ENCODE data around the gene TMED4. TPM values are rescaled to one million over a fixed set of nuclear protein-coding genes. Genes with fewer than 3 reads are reported as not detected.

TMED4 gene
- total and polyA plus RNA-seq, 2 donors (not counting 1 experiment from before 2014, with no cell fraction given): 84.1 to 102 TPM

DNA sequence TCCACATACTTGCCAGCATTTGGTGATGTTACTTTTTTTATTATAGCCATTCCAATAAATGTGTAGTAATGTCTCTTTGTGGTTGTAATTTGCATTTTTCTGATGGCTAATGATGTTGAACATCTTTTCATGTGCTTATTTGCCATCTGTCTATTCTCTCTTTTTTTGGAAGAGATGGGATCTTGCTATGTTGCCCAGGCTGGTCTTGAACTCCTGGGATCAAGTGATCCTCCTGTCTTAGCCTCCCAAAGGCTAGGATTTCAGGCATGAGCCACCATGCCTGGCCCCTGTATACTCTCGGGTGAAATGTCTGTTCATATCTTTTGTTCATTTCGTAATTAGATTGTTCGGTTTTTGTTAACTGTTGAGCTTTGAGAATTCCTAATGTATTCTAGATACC, 27.8 kb upstream of the TMED4 start:
- H3K9me3 ChIP-seq (ENCODE audit: control extremely low read depth in 1 of 3, control insufficient read depth in 2 of 3, insufficient read depth in 1 of 3, low read length in 2 of 3): no peaks in the 10 kb centered on the region
- no peak overlapping the region for H3K27ac ChIP-seq (ENCODE audit: low read length in 2 of 2)
- Mint-ChIP-seq H3K4me3 (no peak overlapping the region), H3K27ac (no peak overlapping the region), H3K9me3 (ENCODE audit: insufficient read depth) (no peaks in the 10 kb centered on the region), H3K4me1 (peaks cover 48% of the 10 kb centered on the region), H3K27me3 (no peaks in the 10 kb centered on the region)
- DNase-seq (no peak), ATAC-seq (ENCODE audit: low read depth) (no peak)
- no CpG with 5 or more reads among the region's 3 CpGs for WGBS (ENCODE audit: insufficient coverage)
- POLR2A ChIA-PET: interaction anchor here (1.2 kb wide), 1 partner anchor 20 kb away, joined by 9 read pairs; no protein-coding TSS in a partner anchor
- H3K4me1 ChIP-seq (ENCODE audit: control insufficient read depth in 2 of 2, insufficient read depth in 2 of 2, low read length in 2 of 2): peaks cover 17 to 30% of the 10 kb centered on the region in 2 donors
- CTCF ChIA-PET: interaction anchor here (0.6 to 0.7 kb wide), 2 partner anchors 247 to 254 kb away, joined by 3 to 4 read pairs; no protein-coding TSS in a partner anchor
- H3K79me2 ChIP-seq (ENCODE audit: control insufficient read depth, insufficient read depth, low read length): peaks cover 77% of the 10 kb centered on the region
- H3K36me3 ChIP-seq (replicated peaks in 1 of 2; ENCODE audit: control extremely low read depth in 1 of 2, control insufficient read depth in 1 of 2, extremely low read depth in 1 of 2, insufficient read depth in 2 of 2, low read length in 1 of 2): peaks cover 0 to 1% of the 10 kb centered on the region in 2 experiments
- peaks cover 10% of the 10 kb centered on the region for H4K20me1 ChIP-seq (ENCODE audit: control insufficient read depth, insufficient read depth, low read length, poor library complexity, severe bottlenecking)
- no peak overlapping the region for H3K4me2 ChIP-seq (replicated peaks; ENCODE audit: low read depth, low read length, poor library complexity, severe bottlenecking)
- H3K4me3 ChIP-seq (ENCODE audit: control extremely low read depth in 1 of 5, extremely low read depth in 1 of 5, insufficient read depth in 1 of 5, low read depth in 2 of 5, low read length in 4 of 5): no peak overlapping the region
- intact Hi-C loops (cut with micrococcal nuclease): no loop called here
- no peaks in the 10 kb centered on the region for H3K27me3 ChIP-seq (replicated peaks in 1 of 4; ENCODE audit: control extremely low read depth in 1 of 4, control insufficient read depth in 3 of 4, insufficient read depth in 4 of 4, low read length in 3 of 4)
- no peak overlapping the region for H3K9ac ChIP-seq (ENCODE audit: low read length)
- no peak for TF ChIP-seq EZH2 (IDR thresholded peaks at IDR 0.05; ENCODE audit: borderline replicate concordance, insufficient read depth, low read depth, low read length, poor library complexity, severe bottlenecking)
- TF ChIP-seq CTCF (IDR thresholded peaks at IDR 0.05): no peak
- no peak overlapping the region for H2AFZ ChIP-seq (ENCODE audit: insufficient read depth, low read depth, low read length, poor library complexity, severe bottlenecking)

- DNase-seq: no peak
Measured at GRCh38 chr7:44608916-44609648, 27.1 kb upstream of the TMED4 start.

More at GRCh38 chr7:44608916-44609648, 27.1 kb upstream of the TMED4 start:
- no peaks in the 10 kb centered on the region for H3K9me3 Mint-ChIP-seq (ENCODE audit: insufficient read depth)
- no peak overlapping the region for H3K27ac Mint-ChIP-seq
- ATAC-seq (ENCODE audit: low read depth): no peak
- peaks cover 42% of the 10 kb centered on the region for H3K4me1 Mint-ChIP-seq
- peaks cover under 1% of the 10 kb centered on the region for H3K27me3 Mint-ChIP-seq
- 95% methylated on average over 4 of the region's 14 CpGs for WGBS (ENCODE audit: insufficient coverage)
- TF ChIP-seq EZH2 (IDR thresholded peaks at IDR 0.05; ENCODE audit: borderline replicate concordance, insufficient read depth, low read depth, low read length, poor library complexity, severe bottlenecking) (no peak), CTCF (IDR thresholded peaks at IDR 0.05) (no peak)
- no peak overlapping the region for H3K4me3 Mint-ChIP-seq
- Histone ChIP-seq H4K20me1 (ENCODE audit: control insufficient read depth, insufficient read depth, low read length, poor library complexity, severe bottlenecking) (peaks cover 3% of the 10 kb centered on the region), H3K4me2 (replicated peaks; ENCODE audit: low read depth, low read length, poor library complexity, severe bottlenecking) (no peak overlapping the region), H3K9me3 (ENCODE audit: control extremely low read depth in 1 of 3, control insufficient read depth in 2 of 3, insufficient read depth in 1 of 3, low read length in 2 of 3) (no peaks in the 10 kb centered on the region), H3K4me3 (ENCODE audit: control extremely low read depth in 1 of 5, extremely low read depth in 1 of 5, insufficient read depth in 1 of 5, low read depth in 2 of 5, low read length in 4 of 5) (no peak overlapping the region), H3K4me1 (ENCODE audit: control insufficient read depth in 2 of 2, insufficient read depth in 2 of 2, low read length in 2 of 2) (peaks cover 11 to 23% of the 10 kb centered on the region in 2 donors), H3K27me3 (replicated peaks in 1 of 4; ENCODE audit: control extremely low read depth in 1 of 4, control insufficient read depth in 3 of 4, insufficient read depth in 4 of 4, low read length in 3 of 4) (no peaks in the 10 kb centered on the region), H2AFZ (ENCODE audit: insufficient read depth, low read depth, low read length, poor library complexity, severe bottlenecking) (no peak overlapping the region), H3K79me2 (ENCODE audit: control insufficient read depth, insufficient read depth, low read length) (peaks cover 69% of the 10 kb centered on the region), H3K27ac (ENCODE audit: low read length in 2 of 2) (no peak overlapping the region), H3K9ac (ENCODE audit: low read length) (no peak overlapping the region), H3K36me3 (replicated peaks in 1 of 2; ENCODE audit: control extremely low read depth in 1 of 2, control insufficient read depth in 1 of 2, extremely low read depth in 1 of 2, insufficient read depth in 2 of 2, low read length in 1 of 2) (peaks cover 0 to 1% of the 10 kb centered on the region in 2 experiments)
- intact Hi-C loops (cut with micrococcal nuclease): no loop called here
- ChIA-PET CTCF (interaction anchor here (0.6 to 0.7 kb wide), 3 partner anchors 91 to 255 kb away, joined by 3 to 4 read pairs (median 3); no protein-coding TSS in a partner anchor), POLR2A (interaction anchor here (1.2 to 1.6 kb wide), 2 partner anchors 20 to 25 kb away, joined by 5 to 9 read pairs; no protein-coding TSS in a partner anchor)

Measured in B cell (primary cell).